GM18951 (cell line): ENCODE data around the gene C16orf78.

Source experiments
- POLR2A ChIP-seq: IDR thresholded peaks from 4 replicates; pipeline ENCODE4 v1.6.1; 2011; ENCODE audit warnings: mild to moderate bottlenecking; ENCODE audit not compliant: insufficient read length, insufficient read depth; ENCODE audit errors: extremely low read depth
- in situ Hi-C: fragments of 300-500 bp; cut with MboI; formaldehyde crosslinking; loops from one replicate; pipeline ENCODE4 v1.12.0; 2022; ENCODE audit warnings: low sequenced_read_pairs, mixed read lengths, inconsistent platforms; ENCODE audit not compliant: unreplicated experiment

C16orf78 gene

DNA sequence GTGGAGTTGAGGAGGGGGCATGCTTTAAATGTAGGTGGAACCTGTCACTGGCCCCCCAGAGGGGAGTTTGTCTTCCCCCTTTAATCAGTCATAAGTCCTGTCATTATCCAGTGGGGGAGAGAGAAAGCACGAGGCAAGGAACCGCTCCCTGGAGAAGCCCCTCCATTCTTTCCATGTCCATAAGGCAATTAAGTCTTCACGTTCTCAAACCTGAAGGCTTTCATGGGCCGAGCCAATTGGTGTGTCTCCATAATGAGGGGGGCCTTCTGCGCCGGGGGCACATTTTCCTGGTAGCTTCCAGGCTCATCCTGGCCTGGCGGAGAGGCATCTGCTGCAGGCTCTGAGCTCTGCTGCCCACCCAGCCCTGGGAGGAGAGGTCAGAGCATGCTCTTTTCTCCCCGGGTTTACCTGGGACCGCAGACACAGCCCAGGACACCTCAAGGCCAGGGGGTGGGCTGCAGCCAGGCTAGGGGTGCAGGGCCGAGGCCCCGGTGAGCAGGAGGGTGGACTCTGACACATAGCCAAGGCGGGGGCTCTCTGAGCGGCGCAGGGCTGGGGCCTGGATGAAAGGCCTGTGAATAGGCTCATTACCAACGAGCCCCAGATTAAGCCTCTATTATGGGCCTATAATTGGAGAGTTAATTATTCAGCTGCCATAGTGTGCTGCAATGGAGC lies 42.5 kb downstream of the C16orf78 start:
- in situ Hi-C loops: no loop called here
- TF ChIP-seq POLR2A: no peak

DNA sequence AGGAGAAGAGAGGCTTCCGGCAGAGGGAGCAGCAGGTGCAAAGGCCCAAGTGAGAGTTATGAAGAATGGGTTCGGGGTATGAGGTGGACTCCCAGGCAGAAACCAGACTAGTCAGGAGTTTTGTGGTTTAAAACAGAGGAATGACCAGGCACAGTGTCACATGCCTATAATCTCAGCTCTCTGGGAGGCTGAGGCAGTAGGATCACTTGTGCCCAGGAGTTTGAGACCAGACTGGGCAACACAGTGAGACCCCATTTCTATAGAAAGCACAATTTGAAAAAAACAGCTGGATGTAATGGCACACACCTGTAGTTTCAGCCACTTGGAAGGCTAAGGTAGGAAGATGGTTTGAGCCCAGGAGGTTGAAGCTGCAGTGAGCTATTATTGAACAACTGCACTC lies 43.8 kb downstream of the C16orf78 start:
- no peak for TF ChIP-seq POLR2A
- in situ Hi-C loops: no loop called here

DNA sequence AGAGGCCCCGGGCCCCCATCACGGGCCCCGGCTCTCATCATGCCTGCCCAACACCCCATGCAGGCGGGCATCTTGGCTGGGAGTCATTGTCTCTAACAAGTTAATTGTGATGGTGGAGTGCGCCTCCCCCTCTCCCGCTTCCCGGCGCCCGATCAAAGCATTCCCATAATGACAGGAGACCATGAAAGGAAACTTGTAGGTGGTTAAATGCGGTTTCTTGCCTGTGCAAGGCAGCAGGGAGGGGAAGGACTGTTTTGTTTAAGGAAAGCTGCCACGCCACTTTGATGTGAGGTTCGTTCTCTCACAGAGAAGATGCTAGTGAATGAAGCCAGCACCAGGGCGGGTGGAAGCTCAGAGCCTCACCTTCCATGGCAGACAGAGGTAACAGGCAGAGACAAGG lies 45.4 kb downstream of the C16orf78 start:
- no peak for TF ChIP-seq POLR2A
- in situ Hi-C loops: no loop called here

DNA sequence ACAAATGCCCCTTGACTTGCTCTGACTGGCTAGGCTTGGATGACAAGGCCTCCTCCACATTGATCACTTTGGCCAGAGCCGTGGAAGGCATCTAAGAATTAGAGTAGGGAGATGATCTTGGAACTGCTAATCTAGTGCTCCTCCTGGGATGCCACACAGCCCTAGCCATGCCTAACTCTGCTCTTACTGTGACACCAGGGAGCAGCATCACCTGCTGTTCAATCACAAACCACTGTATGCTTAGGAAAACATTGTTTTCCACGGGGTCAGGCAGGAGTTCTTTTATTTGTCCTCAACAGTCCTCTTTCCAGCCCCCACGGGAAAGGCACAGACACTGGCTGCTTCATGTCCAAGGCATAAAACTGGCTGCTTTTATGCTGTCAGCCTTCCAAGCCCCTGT lies 46.3 kb downstream of the C16orf78 start:
- no peak for TF ChIP-seq POLR2A
- in situ Hi-C loops: no loop called here

DNA sequence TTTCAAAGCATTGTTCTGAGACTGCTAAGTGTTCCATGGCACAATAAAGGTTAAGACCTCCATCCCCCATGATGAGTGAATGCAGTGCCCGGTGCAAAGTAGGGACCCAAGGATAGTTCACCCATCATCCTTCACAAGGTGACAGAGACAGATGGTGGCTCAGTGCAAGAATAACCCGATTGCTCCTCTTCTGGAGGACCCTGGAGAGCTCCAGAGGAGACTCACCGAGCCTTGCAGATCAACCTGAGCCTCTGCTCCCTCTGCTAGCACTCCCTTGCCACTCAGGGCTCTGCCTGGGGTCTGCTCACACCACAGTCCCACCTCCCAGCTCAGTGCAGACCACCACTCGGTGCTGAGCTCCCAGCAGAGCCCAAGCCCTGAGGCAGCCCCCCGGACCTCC lies 49.3 kb downstream of the C16orf78 start:
- no peak for TF ChIP-seq POLR2A
- in situ Hi-C loops: no loop called here

DNA sequence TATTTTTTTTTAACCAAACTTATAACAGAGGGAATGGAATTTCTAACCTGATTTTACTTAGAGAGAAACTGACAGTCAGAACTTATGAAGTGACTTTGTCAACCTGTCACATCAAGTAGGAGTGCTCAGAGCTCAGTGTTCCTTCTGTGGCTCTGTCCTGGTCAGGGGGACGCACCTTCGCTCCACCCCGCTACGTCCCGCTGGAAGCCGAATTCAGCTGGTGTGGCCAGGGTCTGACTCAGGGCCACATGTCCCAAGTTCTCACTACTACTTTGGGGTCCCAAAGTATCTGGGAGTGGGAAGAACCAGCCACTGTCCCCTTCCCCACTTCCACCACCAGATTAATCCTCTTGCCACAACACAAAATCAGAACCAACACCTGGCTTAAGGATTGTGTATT lies 51.4 kb downstream of the C16orf78 start:
- in situ Hi-C loops: no loop called here
- no peak for TF ChIP-seq POLR2A

DNA sequence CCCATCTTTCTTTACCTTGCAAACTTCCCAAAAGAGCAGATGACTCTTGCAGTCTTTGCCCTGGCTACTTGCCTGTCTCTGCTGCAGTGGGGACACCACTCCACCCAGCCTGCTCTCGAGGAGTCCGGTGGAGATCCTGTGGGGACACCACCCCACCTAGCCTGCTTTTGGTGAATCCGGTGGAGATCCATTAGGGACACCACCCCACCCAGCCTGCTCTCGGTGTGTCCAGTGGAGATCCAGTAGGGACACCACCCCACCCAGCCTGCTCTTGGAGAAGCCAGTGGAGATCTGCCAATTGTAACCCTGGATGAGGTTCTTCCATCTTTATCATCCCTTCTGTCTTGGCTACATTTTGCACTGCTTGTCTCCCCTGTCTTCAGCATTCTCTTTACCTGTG lies 54.2 kb downstream of the C16orf78 start:
- in situ Hi-C loops: no loop called here
- no peak for TF ChIP-seq POLR2A

DNA sequence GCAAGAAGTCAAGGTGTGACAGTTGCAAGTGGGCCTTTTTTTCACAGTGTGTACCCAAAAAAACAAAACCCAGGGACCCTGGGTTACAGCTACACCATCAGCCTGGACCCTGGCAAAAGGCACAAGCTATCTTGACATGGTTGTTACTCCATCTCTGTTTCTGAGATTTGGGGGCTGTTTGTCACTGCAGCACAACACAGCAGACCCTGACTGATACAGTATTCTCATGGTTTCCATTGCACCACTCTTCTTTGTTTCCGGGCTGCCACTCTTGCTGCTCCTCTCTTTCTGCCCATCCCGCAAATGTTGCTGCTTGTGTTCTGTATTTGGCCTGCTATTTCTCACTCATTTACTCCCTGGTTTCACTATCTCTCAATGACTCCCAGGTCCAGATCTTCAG lies 55.2 kb downstream of the C16orf78 start:
- no peak for TF ChIP-seq POLR2A
- in situ Hi-C loops: no loop called here

DNA sequence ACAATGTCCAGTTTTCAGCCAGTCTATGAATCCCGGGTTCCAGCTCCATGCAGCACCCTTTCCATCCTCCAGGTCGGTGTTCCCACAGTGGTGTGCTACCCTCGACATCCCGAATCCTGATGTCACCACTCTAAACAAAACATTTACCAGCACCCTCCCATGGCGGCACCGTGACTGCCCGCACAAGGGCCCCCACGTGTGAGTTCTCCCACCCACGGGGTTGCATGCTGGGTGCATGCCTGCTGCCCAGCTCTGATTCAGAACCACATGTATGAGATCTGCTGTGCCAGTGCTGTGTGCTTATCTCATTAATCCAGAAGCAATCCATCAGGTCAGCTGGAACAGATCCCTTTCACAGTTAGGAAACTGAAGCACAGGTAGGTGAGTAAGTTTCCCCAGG lies 57.4 kb downstream of the C16orf78 start:
- no peak for TF ChIP-seq POLR2A
- in situ Hi-C loops: no loop called here

DNA sequence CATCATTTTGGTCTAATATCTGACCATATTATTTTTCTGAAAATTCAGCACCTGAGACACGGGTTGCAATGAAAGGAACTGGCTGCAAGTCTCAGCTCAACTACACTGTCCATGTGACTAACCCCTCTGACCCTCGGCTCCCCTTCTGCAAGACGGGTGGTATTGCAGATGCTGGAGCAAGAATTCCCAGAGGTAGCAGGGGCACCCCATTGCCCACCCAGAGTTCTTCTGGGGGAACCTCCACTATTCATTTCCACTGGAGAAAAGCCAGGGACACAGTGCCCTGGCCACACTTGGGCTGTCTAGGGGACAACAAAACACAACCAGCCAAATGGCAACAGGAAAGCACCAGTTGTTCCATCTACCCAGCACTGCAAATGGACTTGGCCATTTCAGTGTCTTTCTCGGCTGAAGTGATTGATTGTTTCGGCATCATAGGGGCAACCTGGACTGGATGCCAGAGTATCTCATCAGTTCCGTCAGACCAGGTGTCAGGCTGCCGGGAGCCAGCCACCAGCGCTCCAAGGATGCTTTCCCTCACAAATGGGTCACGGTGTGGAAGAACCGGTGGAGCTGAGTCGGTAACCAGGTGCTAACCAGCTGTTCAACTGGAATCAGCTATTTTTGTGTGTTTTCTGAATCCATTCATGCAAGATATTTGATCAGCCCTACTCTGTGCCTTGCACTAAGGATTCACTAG lies 58.1 kb downstream of the C16orf78 start:
- in situ Hi-C loops: no loop called here

DNA sequence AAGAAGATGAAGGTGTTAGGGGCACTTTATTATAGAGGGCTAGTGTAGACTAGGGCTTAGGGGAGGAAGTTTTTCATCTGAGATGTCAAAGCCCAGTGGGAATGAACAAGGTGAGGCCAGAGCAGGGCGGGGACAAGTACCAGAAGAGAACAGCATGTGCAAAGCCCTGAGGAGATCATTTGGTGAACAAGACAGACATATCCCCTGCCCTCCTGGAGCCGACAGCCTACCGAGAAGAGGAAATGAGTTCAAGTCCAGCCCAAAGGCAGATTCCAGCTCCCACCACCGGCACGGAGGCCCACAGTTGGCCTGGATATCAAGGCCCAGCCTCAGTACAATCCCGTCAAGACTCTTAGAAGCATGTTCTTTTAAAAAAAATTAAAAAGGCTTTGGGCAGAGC lies 61.1 kb downstream of the C16orf78 start:
- no peak for TF ChIP-seq POLR2A
- in situ Hi-C loops: no loop called here

More for the DNA sequence above, 58.1 kb downstream of the C16orf78 start:
- TF ChIP-seq POLR2A: no peak

DNA sequence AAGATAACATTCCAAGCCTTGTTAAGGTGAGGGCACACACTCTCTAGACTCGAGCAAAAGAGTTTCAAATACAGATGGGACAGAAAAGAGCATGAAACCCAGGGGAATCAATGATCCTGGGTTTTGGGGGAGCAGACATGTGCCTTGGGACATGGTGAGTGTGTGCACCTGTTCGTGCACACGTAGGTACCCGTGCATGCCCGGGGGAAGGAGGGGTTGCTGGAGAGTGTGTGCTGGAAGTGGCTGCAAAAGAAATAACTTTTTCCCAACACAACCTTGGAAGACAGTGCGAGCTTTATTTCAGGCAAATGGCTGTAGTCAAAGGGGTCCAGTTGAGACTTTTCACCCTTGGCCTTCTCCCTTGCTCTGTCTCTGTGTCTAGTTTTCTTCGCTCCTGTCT lies 62.6 kb downstream of the C16orf78 start:
- no peak for TF ChIP-seq POLR2A
- in situ Hi-C loops: no loop called here

DNA sequence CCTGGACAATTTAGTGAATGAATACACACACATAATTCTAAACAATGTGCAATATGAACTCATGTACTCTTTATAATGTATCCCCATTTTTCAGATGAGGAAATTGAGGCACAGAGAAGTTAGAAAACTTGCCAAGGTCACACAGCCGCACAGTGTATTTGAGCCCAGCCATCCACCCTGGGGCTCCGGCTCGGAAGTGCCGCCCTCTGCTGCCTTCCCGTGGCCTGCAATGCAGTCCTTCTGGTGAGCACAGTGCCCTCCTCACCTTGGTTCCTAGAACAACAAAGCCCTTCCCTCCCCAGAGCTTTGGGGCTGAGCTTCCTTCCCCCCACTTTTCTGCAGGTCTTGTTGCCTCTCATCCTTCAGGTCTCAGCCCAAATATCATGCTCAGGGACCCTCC lies 63.7 kb downstream of the C16orf78 start:
- TF ChIP-seq POLR2A: no peak
- in situ Hi-C loops: no loop called here

DNA sequence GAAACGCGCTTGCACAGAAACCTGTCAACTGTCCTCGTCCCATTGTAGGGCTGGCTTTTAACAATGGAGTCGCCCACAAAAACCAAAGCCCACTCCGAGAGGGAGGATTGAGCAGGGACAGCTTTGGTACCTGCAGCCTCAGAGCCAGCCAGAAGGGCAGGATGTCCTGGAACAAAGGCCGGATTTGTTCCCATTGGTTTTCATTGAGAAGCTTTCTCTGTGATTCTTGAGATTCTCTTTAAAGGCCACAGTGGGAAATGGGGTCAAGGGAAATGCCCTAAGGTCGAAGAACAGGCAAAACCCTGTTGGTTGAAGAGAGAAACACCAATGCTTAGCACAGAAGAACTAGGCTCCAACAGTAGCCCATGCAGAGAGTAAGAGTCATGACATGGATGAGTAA lies 65.4 kb downstream of the C16orf78 start:
- in situ Hi-C loops: no loop called here

DNA sequence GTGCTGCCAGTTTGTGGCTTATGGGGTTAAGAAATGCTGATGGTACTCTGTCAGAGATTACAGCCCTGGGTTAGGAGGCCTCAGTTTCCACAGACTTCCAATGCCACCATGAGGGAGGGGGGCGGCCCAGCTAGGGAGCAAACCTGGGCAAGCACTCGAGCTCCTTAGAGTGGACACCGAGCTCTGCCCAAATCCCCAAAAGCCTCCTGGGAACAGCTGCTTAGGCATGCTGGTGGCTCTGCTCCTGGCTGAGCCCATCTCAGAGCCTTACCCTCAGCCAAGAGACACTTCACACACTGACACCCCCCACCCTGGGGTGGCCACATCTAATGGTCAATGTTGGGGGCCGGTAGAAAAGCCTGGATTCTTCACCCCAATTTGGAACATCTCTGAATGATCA lies 66.1 kb downstream of the C16orf78 start:
- TF ChIP-seq POLR2A: no peak
- in situ Hi-C loops: no loop called here

More for the DNA sequence above, 65.4 kb downstream of the C16orf78 start:
- TF ChIP-seq POLR2A: no peak
